Stomach (tissue), 9 donors: Measurements from ENCODE around the gene IGFBP4. TPM values are rescaled to one million over a fixed set of nuclear protein-coding genes. Genes with fewer than 3 reads are reported as not detected.
A peak's percentile ranks its signal among the peaks of the same experiment; 100 is the strongest.

Source experiments
- DNase-seq, 2 donors: peaks; one replicate each; pipeline versions ENCODE4 v3.0.0 to v3.0.0-alpha.2; 2013 to 2019
- H3K27ac ChIP-seq, 5 donors: fragments of 200-600 bp in 4 of 5; sonication (generic) in 4 of 5; one replicate each; pipeline ENCODE4 v1.5.1; 2013 to 2019; ENCODE audit warnings: mild to moderate bottlenecking in 1 of 5, moderate library complexity in 1 of 5
- H3K27me3 ChIP-seq, 3 donors: fragments of 200-600 bp; sonication (generic); one replicate each; pipeline ENCODE4 v1.5.1; 2017 to 2019; ENCODE audit warnings: mixed run types in 1 of 3
- H3K36me3 ChIP-seq, 4 donors: fragments of 200-600 bp; sonication (generic); 1 replicate in 3 of 4; 2 replicates in 1 of 4; pipeline ENCODE4 v1.5.1; 2016 to 2019
- H3K4me1 ChIP-seq, 4 donors: fragments of 200-600 bp; sonication (generic); one replicate each; pipeline ENCODE4 v1.5.1; 2016 to 2019
- H3K4me3 ChIP-seq, 4 donors: fragments of 200-600 bp; sonication (generic) in 3 of 4; one replicate each; pipeline ENCODE4 v1.5.1; 2016 to 2019; ENCODE audit warnings: mild to moderate bottlenecking in 1 of 4
- H3K9me3 ChIP-seq, 4 donors: fragments of 200-600 bp; sonication (generic); one replicate each; pipeline ENCODE4 v1.5.1; 2016 to 2019
- EP300 ChIP-seq: sonication (generic); formaldehyde crosslinking; IDR thresholded peaks from one replicate; pipeline ENCODE4 v1.6.1; 2017; ENCODE audit warnings: antibody characterized with exemption
- POLR2A ChIP-seq, 4 donors: fragments of 450-650 bp; IDR thresholded peaks; one replicate each; pipeline ENCODE4 v1.6.1; 2016; ENCODE audit warnings: antibody characterized with exemption in 4 of 4, control low read depth in 2 of 4, mild to moderate bottlenecking in 1 of 4, moderate library complexity in 1 of 4
- POLR2AphosphoS5 ChIP-seq, 3 donors: sonication (generic); formaldehyde crosslinking; IDR thresholded peaks; one replicate each; pipeline ENCODE4 v1.6.1; 2016; ENCODE audit warnings: antibody characterized with exemption in 3 of 3
- WGBS, 5 donors: extraction: QIAGEN DNeasy Blood & Tissue Kit in 3 of 5; methylation state at CpG; one replicate each; pipeline versions ENCODE4 v1.1.5 to v1.1.7; 2013 to 2018; 5-methylcytosine and 5-hydroxymethylcytosine counted together
- intact Hi-C: fragments of 100-400 bp; cut with DNase I; formaldehyde crosslinking; loops from one replicate; pipeline ENCODE4 v1.15.1; 2023; ENCODE audit warnings: low total_unique reads
- polyA plus RNA-seq, 3 donors: library from polyadenylated mRNA; stranded (reverse); fragments of 200-250 nt; gene quantifications; one replicate each; pipeline ENCODE4 v1.2.3, GENCODE V29; 2013
- total RNA-seq, 5 donors: library from RNA; depleted of rRNA; stranded (reverse); fragments of >200 nt; gene quantifications; one replicate each; pipeline versions ENCODE4 v1.1.0 to v1.2.3, GENCODE V29; 2014 to 2016
- TF ChIP-seq, protein P1 (sequence below), 7 experiments: fragments of 450-650 bp in 4 of 7; fragments of 200-600 bp in 3 of 7; sonication (generic) in 3 of 7; IDR thresholded peaks; one replicate each; pipeline ENCODE4 v1.5.1; 2016 to 2019; ENCODE audit warnings: antibody characterized with exemption in 7 of 7, control low read depth in 2 of 7, mild to moderate bottlenecking in 1 of 7
- donor health status: healthy with polysubstance abuse.
- donor health status: Bipolar disorder and iron deficiency.
- donor health status: healthy.

Gene IGFBP4
- total and polyA plus RNA-seq, 8 donors = 71.2 to 658 (median 157) TPM

DNA sequence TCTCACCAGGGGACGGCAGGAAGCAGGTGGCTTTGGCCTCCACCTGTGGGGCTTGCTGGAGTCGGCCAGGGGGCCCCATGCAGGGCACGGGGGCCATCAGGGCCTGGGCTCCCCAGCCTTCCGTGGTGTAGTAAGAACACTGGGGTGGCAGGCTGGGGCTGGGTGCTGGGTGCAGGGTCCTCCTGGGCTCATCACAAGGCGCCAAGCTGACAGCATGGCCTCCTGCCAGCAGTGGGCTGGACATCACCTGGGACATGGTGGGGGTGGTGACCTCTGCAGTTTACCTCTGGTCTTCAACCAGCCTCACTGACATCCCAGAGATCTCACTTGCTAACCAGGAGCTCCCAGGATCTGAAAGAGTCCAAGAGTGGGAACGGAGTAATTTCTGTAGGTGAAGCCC lies 52.9 kb downstream of the IGFBP4 start:
- Histone ChIP-seq H3K9me3 (no peaks in the 10 kb centered on the region), H3K27ac (no peak overlapping the region), H3K27me3 (no peaks in the 10 kb centered on the region), H3K4me3 (no peak overlapping the region), H3K36me3 (no peaks in the 10 kb centered on the region), H3K4me1 (peaks cover 21 to 42% (median 32%) of the 10 kb centered on the region in 4 donors)
- intact Hi-C loops = no loop called here
- DNase-seq = no peak
- TF ChIP-seq POLR2A (IDR thresholded peaks at IDR 0.05) = no peak
- TF ChIP-seq POLR2AphosphoS5 (IDR thresholded peaks at IDR 0.05) = no peak
- TF ChIP-seq EP300 = no peak
- TF ChIP-seq, protein P1, sequence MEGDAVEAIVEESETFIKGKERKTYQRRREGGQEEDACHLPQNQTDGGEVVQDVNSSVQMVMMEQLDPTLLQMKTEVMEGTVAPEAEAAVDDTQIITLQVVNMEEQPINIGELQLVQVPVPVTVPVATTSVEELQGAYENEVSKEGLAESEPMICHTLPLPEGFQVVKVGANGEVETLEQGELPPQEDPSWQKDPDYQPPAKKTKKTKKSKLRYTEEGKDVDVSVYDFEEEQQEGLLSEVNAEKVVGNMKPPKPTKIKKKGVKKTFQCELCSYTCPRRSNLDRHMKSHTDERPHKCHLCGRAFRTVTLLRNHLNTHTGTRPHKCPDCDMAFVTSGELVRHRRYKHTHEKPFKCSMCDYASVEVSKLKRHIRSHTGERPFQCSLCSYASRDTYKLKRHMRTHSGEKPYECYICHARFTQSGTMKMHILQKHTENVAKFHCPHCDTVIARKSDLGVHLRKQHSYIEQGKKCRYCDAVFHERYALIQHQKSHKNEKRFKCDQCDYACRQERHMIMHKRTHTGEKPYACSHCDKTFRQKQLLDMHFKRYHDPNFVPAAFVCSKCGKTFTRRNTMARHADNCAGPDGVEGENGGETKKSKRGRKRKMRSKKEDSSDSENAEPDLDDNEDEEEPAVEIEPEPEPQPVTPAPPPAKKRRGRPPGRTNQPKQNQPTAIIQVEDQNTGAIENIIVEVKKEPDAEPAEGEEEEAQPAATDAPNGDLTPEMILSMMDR (IDR thresholded peaks at IDR 0.05) = no peak
- 83 to 97% (median 92%) methylated on average over 3 to 6 of the region's 6 CpGs for WGBS, 5 donors

DNA sequence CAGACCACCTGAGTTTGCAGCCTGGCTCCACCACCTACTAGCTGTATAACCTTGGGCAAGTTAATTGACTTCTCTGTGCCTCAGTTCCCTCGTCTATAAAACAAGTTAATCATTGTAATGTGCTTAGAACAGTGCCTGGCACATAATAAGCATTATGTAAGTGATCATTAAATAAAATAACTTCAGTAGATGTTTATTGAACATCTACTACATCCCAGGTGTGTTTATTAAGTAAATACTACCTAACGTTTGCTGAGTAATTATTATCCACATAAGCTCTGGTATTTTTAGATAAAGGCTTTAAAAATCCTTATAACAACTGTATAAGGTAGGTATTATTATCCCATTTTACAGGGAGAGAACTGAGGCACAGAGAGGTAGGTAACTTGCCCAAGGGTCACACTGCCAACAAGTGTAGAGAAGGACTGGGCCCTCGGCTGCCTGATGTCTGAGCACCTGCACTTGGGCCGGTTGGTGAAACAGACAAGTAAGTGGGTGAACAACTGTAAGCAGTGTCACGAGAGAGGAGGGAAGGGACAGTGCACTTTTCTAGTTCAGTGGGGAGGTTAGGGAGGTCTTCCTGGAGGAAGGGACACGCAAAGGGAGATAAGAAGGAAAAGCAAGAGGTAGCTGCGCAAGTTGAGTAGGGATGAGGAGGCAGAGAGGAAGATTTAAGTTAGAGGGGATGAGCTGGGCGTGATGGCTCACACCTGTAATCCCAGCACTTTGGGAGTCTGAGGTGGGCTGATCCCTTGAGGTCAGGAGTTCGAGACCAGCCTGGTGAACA lies 53.6 kb downstream of the IGFBP4 start:
- H3K9me3 ChIP-seq = no peaks in the 10 kb centered on the region
- no peak overlapping the region for H3K27ac ChIP-seq
- DNase-seq = no peak
- 60 to 76% (median 69%) methylated on average over 8 to 9 of the region's 9 CpGs for WGBS, 5 donors
- TF ChIP-seq, protein P1 (IDR thresholded peaks at IDR 0.05) = no peak
- TF ChIP-seq EP300 (no peak), POLR2A (IDR thresholded peaks at IDR 0.05) (no peak), POLR2AphosphoS5 (IDR thresholded peaks at IDR 0.05) (no peak)
- H3K4me1 ChIP-seq = peaks cover 21 to 44% (median 30%) of the 10 kb centered on the region in 4 donors
- no peak overlapping the region for H3K4me3 ChIP-seq
- intact Hi-C loops = no loop called here
- H3K27me3 ChIP-seq = no peaks in the 10 kb centered on the region
- H3K36me3 ChIP-seq = no peaks in the 10 kb centered on the region

DNA sequence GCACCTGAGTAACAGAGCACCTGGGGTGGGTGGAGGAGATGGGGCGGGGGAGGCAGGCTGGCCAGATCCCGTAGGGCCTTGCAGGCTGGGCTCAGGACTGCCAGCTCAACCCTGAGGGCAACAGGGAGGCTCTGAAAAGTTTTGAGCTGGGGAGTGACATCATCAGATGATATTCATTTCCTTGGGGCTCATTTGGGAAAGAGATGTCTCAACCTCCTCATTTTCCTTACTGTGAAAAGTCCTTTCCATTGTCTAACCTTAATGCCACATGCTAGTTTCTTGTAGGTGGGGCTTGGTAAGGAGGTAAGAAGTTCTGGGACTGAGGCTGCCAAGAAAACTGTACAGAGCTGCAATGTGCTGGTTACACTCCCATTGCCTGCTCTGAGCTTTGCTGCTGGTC lies 54.4 kb downstream of the IGFBP4 start:
- no peaks in the 10 kb centered on the region for H3K36me3 ChIP-seq
- WGBS, 5 donors = 59 to 74% (median 64%) methylated on average over 2 of the region's 2 CpGs
- H3K27me3 ChIP-seq = no peaks in the 10 kb centered on the region
- no peak for TF ChIP-seq POLR2A (IDR thresholded peaks at IDR 0.05)
- TF ChIP-seq POLR2AphosphoS5 (IDR thresholded peaks at IDR 0.05) = no peak
- TF ChIP-seq, protein P1 (IDR thresholded peaks at IDR 0.05) = no peak
- no peak for TF ChIP-seq EP300
- no peak overlapping the region for H3K4me3 ChIP-seq
- H3K27ac ChIP-seq = peak overlapping the region in 3 of 5 donors; percentile 9 to 84 (median 66)
- intact Hi-C loops = no loop called here
- H3K4me1 ChIP-seq = peaks cover 21 to 44% (median 30%) of the 10 kb centered on the region in 4 donors
- no peak for DNase-seq
- H3K9me3 ChIP-seq = no peaks in the 10 kb centered on the region

DNA sequence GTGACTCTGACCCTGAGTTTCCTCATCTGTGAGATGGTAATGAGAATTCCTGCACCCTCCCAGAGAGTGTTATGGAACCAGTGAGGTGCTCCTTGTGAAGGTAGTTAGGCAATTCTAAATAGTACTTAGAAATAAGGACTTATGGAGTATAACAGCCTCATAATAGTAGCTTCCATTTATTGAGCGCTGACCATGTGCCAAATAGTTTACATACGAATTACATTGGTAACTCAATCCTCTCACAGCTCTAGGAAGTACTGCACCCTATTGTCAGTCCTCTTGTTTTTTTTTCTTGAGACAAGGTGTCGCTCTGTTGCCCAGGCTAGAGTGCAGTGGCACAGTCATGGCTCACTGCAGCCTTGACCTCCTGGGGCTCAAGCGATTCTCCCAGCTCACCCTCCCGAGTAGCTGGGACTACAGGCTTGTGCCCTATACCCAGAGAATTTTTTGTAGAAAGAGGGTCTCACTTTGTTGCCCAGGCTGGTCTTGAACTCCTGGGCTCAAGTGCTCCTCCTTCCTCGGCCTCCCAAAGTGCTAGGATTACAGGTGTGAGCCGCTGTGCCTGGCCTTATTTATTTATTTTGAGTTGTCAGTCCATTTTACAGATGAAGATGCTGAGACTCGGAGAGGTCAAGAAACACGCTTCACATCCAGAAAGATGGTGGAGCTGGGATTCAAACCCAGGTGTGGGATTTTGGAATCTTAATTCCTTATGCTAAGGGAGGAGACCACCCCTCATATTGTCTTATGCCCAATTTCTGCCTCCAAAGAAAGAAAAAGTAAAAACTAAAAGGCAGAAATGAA lies 55.2 kb downstream of the IGFBP4 start:
- TF ChIP-seq, protein P1 (IDR thresholded peaks at IDR 0.05) = no peak
- TF ChIP-seq EP300 = no peak
- no peak for TF ChIP-seq POLR2AphosphoS5 (IDR thresholded peaks at IDR 0.05)
- no peak for TF ChIP-seq POLR2A (IDR thresholded peaks at IDR 0.05)
- H3K4me1 ChIP-seq = peaks cover 21 to 44% (median 30%) of the 10 kb centered on the region in 4 donors
- WGBS, 5 donors = 53 to 66% (median 60%) methylated on average over 9 of the region's 9 CpGs
- H3K36me3 ChIP-seq = no peaks in the 10 kb centered on the region
- intact Hi-C loops = no loop called here
- peak overlapping the region in 3 of 5 donors; percentile 9 to 84 (median 66) for H3K27ac ChIP-seq
- no peaks in the 10 kb centered on the region for H3K27me3 ChIP-seq
- H3K4me3 ChIP-seq = no peak overlapping the region
- H3K9me3 ChIP-seq = no peaks in the 10 kb centered on the region
- peak in 1 of 2 donors; percentile 6 for DNase-seq
